Sigmoid colon (tissue), 7 donors: ENCODE measurements around the gene WDR86. TPM values are rescaled to one million over a fixed set of nuclear protein-coding genes. Genes with fewer than 3 reads are reported as not detected.

ENCODE experiments used
- DNase-seq: peaks from one replicate; pipeline ENCODE4 v3.0.0-alpha.2; 2019
- H3K27ac ChIP-seq, 4 donors: fragments of 200-600 bp; sonication (generic); one replicate each; pipeline ENCODE4 v1.5.1; 2016 to 2019; ENCODE audit warnings: mild to moderate bottlenecking in 1 of 4
- H3K27me3 ChIP-seq, 3 donors: fragments of 200-600 bp; sonication (generic); one replicate each; pipeline ENCODE4 v1.5.1; 2019; ENCODE audit warnings: mild to moderate bottlenecking in 1 of 3
- H3K36me3 ChIP-seq, 4 donors: fragments of 200-600 bp; sonication (generic); one replicate each; pipeline ENCODE4 v1.5.1; 2016 to 2019
- H3K4me1 ChIP-seq, 4 donors: fragments of 200-600 bp; sonication (generic); one replicate each; pipeline ENCODE4 v1.5.1; 2017 to 2019
- H3K4me3 ChIP-seq, 4 donors: fragments of 200-600 bp; sonication (generic); one replicate each; pipeline ENCODE4 v1.5.1; 2017 to 2019; ENCODE audit warnings: mild to moderate bottlenecking in 2 of 4, moderate library complexity in 1 of 4
- H3K9me3 ChIP-seq, 4 donors: fragments of 200-600 bp in 3 of 4; sonication (generic) in 3 of 4; one replicate each; pipeline versions ENCODE4 v1.5.1 to v1.6.1; 2013 to 2019
- EP300 ChIP-seq, 4 donors: sonication (generic); formaldehyde crosslinking; IDR thresholded peaks; one replicate each; pipeline ENCODE4 v1.6.1; 2017; ENCODE audit warnings: antibody characterized with exemption in 4 of 4
- POLR2A ChIP-seq, 2 donors: fragments of 450-650 bp; IDR thresholded peaks; one replicate each; pipeline ENCODE4 v1.6.1; 2016; ENCODE audit warnings: antibody characterized with exemption in 2 of 2, mild to moderate bottlenecking in 2 of 2, moderate library complexity in 2 of 2
- POLR2AphosphoS5 ChIP-seq, 4 donors: sonication (generic); formaldehyde crosslinking; IDR thresholded peaks; one replicate each; pipeline ENCODE4 v1.6.1; 2017; ENCODE audit warnings: antibody characterized with exemption in 4 of 4
- WGBS, 2 donors: extraction: QIAGEN DNeasy Blood & Tissue Kit; methylation state at CpG; one replicate each; pipeline ENCODE4 v1.1.7; 2013; 5-methylcytosine and 5-hydroxymethylcytosine counted together
- intact Hi-C: fragments of 100-400 bp; cut with DNase I; formaldehyde crosslinking; loops from one replicate; pipeline ENCODE4 v1.15.1; 2023
- polyA plus RNA-seq, 3 donors: library from polyadenylated mRNA; stranded (reverse); fragments of 200-250 nt; gene quantifications; one replicate each; pipeline ENCODE4 v1.2.3, GENCODE V29; 2013
- total RNA-seq, 4 donors: library from RNA; depleted of rRNA; stranded (reverse); fragments of >200 nt; gene quantifications; one replicate each; pipeline ENCODE4 v1.1.0, GENCODE V29; 2016
- TF ChIP-seq, protein P1 (sequence below), 4 experiments: fragments of 450-650 bp in 3 of 4; fragments of 200-600 bp in 1 of 4; IDR thresholded peaks; one replicate each; pipeline ENCODE4 v1.5.1; 2016 to 2019; ENCODE audit warnings: antibody characterized with exemption in 4 of 4, mild to moderate bottlenecking in 3 of 4, moderate library complexity in 2 of 4
- donor health status: healthy with polysubstance abuse.
- donor health status: Bipolar disorder and iron deficiency.
- donor health status: healthy.

WDR86 gene
- total and polyA plus RNA-seq, 7 donors = 0.46 to 23.8 (median 14.4) TPM

DNA sequence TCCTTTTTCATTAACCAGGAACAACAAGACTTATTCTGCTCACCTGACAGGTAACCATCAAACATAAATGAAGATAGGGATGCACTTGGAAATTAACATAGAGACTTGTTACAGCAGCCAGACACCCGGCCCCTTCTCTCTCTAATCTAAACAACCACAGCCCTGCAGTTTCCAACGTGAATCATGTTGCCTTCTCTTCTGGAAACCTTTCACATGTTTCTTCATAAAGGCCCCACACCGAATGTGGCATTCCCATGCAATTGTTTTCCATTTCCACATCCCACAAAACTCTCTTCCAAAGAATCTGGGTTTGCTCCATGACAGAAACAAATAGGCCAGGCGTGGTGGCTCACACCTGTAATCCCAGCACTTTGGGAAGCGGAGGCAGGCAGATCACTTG, 15.0 kb upstream of the WDR86 start:
- H3K36me3 ChIP-seq = no peaks in the 10 kb centered on the region
- peak overlapping the region in 1 of 4 donors; percentile 69 for H3K27ac ChIP-seq
- peaks cover 0 to 8% (median 1%) of the 10 kb centered on the region in 4 donors for H3K9me3 ChIP-seq
- DNase-seq = no peak
- intact Hi-C loops = no loop called here
- no peaks in the 10 kb centered on the region for H3K27me3 ChIP-seq
- H3K4me1 ChIP-seq = peaks cover 0 to 36% (median 28%) of the 10 kb centered on the region in 4 donors
- WGBS, 2 donors = 74 to 80% methylated on average over 5 of the region's 5 CpGs
- no peak overlapping the region for H3K4me3 ChIP-seq
- TF ChIP-seq EP300 (IDR thresholded peaks at IDR 0.05) = no peak
- TF ChIP-seq, protein P1, sequence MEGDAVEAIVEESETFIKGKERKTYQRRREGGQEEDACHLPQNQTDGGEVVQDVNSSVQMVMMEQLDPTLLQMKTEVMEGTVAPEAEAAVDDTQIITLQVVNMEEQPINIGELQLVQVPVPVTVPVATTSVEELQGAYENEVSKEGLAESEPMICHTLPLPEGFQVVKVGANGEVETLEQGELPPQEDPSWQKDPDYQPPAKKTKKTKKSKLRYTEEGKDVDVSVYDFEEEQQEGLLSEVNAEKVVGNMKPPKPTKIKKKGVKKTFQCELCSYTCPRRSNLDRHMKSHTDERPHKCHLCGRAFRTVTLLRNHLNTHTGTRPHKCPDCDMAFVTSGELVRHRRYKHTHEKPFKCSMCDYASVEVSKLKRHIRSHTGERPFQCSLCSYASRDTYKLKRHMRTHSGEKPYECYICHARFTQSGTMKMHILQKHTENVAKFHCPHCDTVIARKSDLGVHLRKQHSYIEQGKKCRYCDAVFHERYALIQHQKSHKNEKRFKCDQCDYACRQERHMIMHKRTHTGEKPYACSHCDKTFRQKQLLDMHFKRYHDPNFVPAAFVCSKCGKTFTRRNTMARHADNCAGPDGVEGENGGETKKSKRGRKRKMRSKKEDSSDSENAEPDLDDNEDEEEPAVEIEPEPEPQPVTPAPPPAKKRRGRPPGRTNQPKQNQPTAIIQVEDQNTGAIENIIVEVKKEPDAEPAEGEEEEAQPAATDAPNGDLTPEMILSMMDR (IDR thresholded peaks at IDR 0.05) = no peak
- TF ChIP-seq POLR2AphosphoS5 (IDR thresholded peaks at IDR 0.05) = no peak
- no peak for TF ChIP-seq POLR2A (IDR thresholded peaks at IDR 0.05)

DNA sequence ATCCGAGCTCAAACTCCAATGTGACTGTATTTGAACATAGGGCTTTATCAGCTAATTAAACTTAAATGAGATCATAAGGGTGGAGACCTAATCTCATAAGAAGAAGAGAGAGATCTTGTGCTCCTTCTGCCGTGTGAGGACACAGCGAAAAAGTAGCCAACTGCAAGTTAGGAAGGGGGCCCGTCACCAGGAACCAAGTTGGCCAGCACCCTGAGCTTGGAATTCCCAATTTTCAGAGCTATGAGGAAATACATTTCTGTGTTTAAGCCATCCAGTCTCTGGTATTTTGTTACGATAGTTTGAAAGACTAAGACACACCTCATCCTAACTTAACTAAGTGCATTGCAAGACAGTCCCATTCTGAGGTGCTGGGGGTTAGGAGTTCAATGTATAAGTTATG, 14.1 kb upstream of the WDR86 start:
- H3K4me3 ChIP-seq = no peak overlapping the region
- no peak for DNase-seq
- WGBS, 2 donors = 77 to 86% methylated on average over 5 of the region's 5 CpGs

DNA sequence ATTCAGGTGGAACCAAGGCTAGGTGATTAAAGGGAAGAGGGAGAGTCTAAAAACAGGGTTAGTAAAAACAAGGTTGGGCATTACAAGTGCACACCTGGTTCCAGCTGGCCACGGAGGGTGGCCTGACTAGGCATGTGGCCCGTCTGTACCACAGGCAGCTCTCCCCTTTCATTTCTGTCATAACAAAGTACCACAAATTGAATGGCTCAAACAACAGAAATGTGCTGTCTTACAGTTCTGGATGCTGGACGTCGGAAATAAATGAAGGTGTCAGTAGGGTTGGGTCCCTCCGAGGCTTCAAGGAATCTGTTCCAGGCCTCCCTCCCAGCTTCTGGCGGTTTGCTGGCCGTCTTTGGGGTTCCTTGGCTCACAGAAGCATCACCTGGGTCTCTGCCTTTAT, 13.4 kb upstream of the WDR86 start:
- H3K36me3 ChIP-seq = no peaks in the 10 kb centered on the region
- no peak overlapping the region for H3K27ac ChIP-seq
- no peaks in the 10 kb centered on the region for H3K27me3 ChIP-seq
- 86 to 89% methylated on average over 7 of the region's 7 CpGs for WGBS, 2 donors
- intact Hi-C loops = no loop called here
- peaks cover 0 to 8% (median 2%) of the 10 kb centered on the region in 4 donors for H3K9me3 ChIP-seq
- H3K4me3 ChIP-seq = no peak overlapping the region
- no peak for TF ChIP-seq POLR2A (IDR thresholded peaks at IDR 0.05)
- no peak for TF ChIP-seq EP300 (IDR thresholded peaks at IDR 0.05)
- TF ChIP-seq POLR2AphosphoS5 (IDR thresholded peaks at IDR 0.05) = no peak
- TF ChIP-seq, protein P1 (IDR thresholded peaks at IDR 0.05) = no peak
- no peak for DNase-seq
- peaks cover 0 to 24% (median 20%) of the 10 kb centered on the region in 4 donors for H3K4me1 ChIP-seq

More for the DNA sequence above, 14.1 kb upstream of the WDR86 start:
- H3K36me3 ChIP-seq = no peaks in the 10 kb centered on the region
- peaks cover 0 to 8% (median 1%) of the 10 kb centered on the region in 4 donors for H3K9me3 ChIP-seq
- TF ChIP-seq, protein P1 (IDR thresholded peaks at IDR 0.05) = no peak
- TF ChIP-seq POLR2A (IDR thresholded peaks at IDR 0.05) (no peak), POLR2AphosphoS5 (IDR thresholded peaks at IDR 0.05) (no peak), EP300 (IDR thresholded peaks at IDR 0.05) (no peak)
- H3K4me1 ChIP-seq = peaks cover 0 to 31% (median 24%) of the 10 kb centered on the region in 4 donors
- no peaks in the 10 kb centered on the region for H3K27me3 ChIP-seq
- no peak overlapping the region for H3K27ac ChIP-seq
- intact Hi-C loops = no loop called here

DNA sequence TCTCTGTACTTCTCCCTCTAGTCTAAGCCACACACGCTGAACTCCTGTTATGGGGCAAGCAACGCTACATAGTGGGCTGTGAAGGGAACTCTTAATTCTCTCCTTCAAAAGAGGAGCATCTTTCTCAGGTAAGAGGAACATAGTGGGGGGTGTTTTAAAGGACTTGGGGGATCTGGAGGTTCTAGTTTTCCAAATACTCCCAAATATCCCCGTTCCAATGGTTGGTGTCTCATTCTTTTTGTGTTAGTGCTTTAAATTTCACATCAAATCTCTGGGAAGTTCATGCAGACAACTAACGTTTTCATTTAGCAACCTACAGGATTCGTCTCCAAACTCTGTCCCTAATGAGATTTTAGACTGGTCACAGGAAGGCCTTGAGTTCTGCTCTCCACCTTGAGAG, 12.4 kb upstream of the WDR86 start:
- no peak for TF ChIP-seq POLR2A (IDR thresholded peaks at IDR 0.05)
- no peak for TF ChIP-seq POLR2AphosphoS5 (IDR thresholded peaks at IDR 0.05)
- TF ChIP-seq, protein P1 (IDR thresholded peaks at IDR 0.05) = no peak
- H3K4me1 ChIP-seq = peaks cover 0 to 19% (median 17%) of the 10 kb centered on the region in 4 donors
- no peaks in the 10 kb centered on the region for H3K27me3 ChIP-seq
- no peak for DNase-seq
- no peak overlapping the region for H3K27ac ChIP-seq
- H3K4me3 ChIP-seq = no peak overlapping the region
- WGBS, 2 donors = 86 to 87% methylated on average over 5 of the region's 5 CpGs
- H3K9me3 ChIP-seq = peaks cover 0 to 8% (median 2%) of the 10 kb centered on the region in 4 donors
- H3K36me3 ChIP-seq = no peaks in the 10 kb centered on the region
- intact Hi-C loops = no loop called here

DNA sequence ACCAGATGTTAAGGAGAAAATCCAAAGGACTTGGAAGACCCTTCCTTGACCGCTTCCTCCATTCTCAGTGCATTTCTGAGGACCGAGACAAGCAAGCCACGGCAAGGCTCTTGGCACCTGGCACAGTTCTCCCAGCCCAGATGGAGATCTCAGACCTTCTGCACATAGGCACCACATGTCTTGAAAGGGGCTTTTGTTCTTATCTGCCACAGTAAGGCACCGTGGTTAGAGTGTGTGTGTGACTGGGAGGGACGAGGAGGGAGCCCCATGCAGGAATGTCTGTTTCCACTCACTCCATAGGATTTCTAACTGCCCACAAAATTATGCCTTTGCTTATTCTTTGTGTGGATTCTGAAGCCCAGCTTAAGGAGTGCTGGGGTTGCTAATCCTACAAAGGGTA, 10.3 kb upstream of the WDR86 start:
- H3K27me3 ChIP-seq = no peaks in the 10 kb centered on the region
- H3K9me3 ChIP-seq = peaks cover 0 to 8% (median 2%) of the 10 kb centered on the region in 4 donors
- no peak for DNase-seq
- no peak overlapping the region for H3K4me3 ChIP-seq
- H3K4me1 ChIP-seq = no peaks in the 10 kb centered on the region
- no peak overlapping the region for H3K27ac ChIP-seq
- intact Hi-C loops = no loop called here
- 75 to 82% methylated on average over 5 of the region's 5 CpGs for WGBS, 2 donors
- no peaks in the 10 kb centered on the region for H3K36me3 ChIP-seq
- TF ChIP-seq, protein P1 (IDR thresholded peaks at IDR 0.05) = no peak
- TF ChIP-seq POLR2AphosphoS5 (IDR thresholded peaks at IDR 0.05) (no peak), EP300 (IDR thresholded peaks at IDR 0.05) (no peak), POLR2A (IDR thresholded peaks at IDR 0.05) (no peak)
